H1 (cell line): ENCODE results near the gene COL16A1. TPM values are rescaled to one million over a fixed set of nuclear protein-coding genes. Genes with fewer than 3 reads are reported as not detected.

ENCODE experiments used
- CTCF ChIA-PET: fragments of 300-600 bp; sonication (Branson Sonifier 250); formaldehyde crosslinking; loops from one replicate; lab custom pipeline; 2021; ENCODE audit not compliant: partially characterized antibody; lab: Charles Lee
- POLR2A ChIA-PET: fragments of 300-600 bp; sonication (Branson Sonifier 250); formaldehyde crosslinking; loops from one replicate; lab custom pipeline; 2021; ENCODE audit warnings: inconsistent platforms; ENCODE audit not compliant: partially characterized antibody; lab: Charles Lee
- DNase-seq, 2 experiments: peaks; one replicate each; pipeline versions ENCODE4 v3.0.0 to v3.0.0-alpha.2; 2010 to 2022; ENCODE audit warnings: low spot score in 2 of 2, low read depth in 1 of 2, mixed read lengths in 1 of 2
- FAIRE-seq: peaks from 2 replicates; lab custom pipeline; 2011; peaks lifted over from hg19 to GRCh38; lab: Jason Lieb, UNC
- H2AFZ ChIP-seq: 2 replicates; pipeline ENCODE4 v1.8.1; 2012; ENCODE audit warnings: low read length, inconsistent platforms
- H2AK5ac ChIP-seq: 2 replicates; pipeline ENCODE4 v1.6.1; 2013; ENCODE audit warnings: low read depth, low read length
- H2BK120ac ChIP-seq: replicated peaks from 2 replicates; pipeline ENCODE3; 2013; ENCODE audit warnings: low read depth, low read length, inconsistent platforms
- H2BK12ac ChIP-seq: 2 replicates; pipeline ENCODE4 v1.6.1; 2013; ENCODE audit warnings: low read depth, low read length
- H2BK15ac ChIP-seq: 2 replicates; pipeline ENCODE4 v1.6.1; 2013; ENCODE audit warnings: low read length
- H2BK20ac ChIP-seq: 2 replicates; pipeline ENCODE4 v1.6.1; 2013; ENCODE audit warnings: low read length
- H2BK5ac ChIP-seq: 2 replicates; pipeline ENCODE4 v1.6.1; 2013; ENCODE audit warnings: low read depth, low read length
- H3K14ac ChIP-seq: 2 replicates; pipeline ENCODE4 v1.6.1; 2013; ENCODE audit warnings: inconsistent platforms; ENCODE audit not compliant: insufficient read length
- H3K18ac ChIP-seq: 2 replicates; pipeline ENCODE4 v1.6.1; 2013; ENCODE audit warnings: low read length; ENCODE audit errors: extremely low read depth
- H3K23ac ChIP-seq: 2 replicates; pipeline ENCODE4 v1.6.1; 2013; ENCODE audit warnings: inconsistent platforms; ENCODE audit not compliant: insufficient read length
- H3K23me2 ChIP-seq: 2 replicates; pipeline ENCODE4 v1.6.1; 2013; ENCODE audit warnings: low read depth, low read length
- H3K27ac ChIP-seq: 2 replicates; pipeline ENCODE4 v1.6.1; 2011; ENCODE audit warnings: low read depth, low read length, inconsistent platforms
- H3K27me3 ChIP-seq, 4 experiments: replicated peaks in 1 of 4; 1 replicate in 1 of 4; 2 replicates in 3 of 4; pipeline versions ENCODE4 v1.6.1 to v1.8.1; 2011 to 2013; ENCODE audit warnings: low read length in 3 of 4, mild to moderate bottlenecking in 3 of 4, inconsistent platforms in 2 of 4, mixed read lengths in 2 of 4, moderate library complexity in 1 of 4; ENCODE audit not compliant: control insufficient read depth in 3 of 4, insufficient read depth in 3 of 4; ENCODE audit errors: extremely low read depth in 1 of 4
- H3K36me3 ChIP-seq, 4 experiments: 2 replicates each; pipeline versions ENCODE4 v1.6.1 to v1.8.1; 2011 to 2013; ENCODE audit warnings: mild to moderate bottlenecking in 4 of 4, low read length in 3 of 4, moderate library complexity in 2 of 4, control low read depth in 1 of 4, inconsistent platforms in 1 of 4; ENCODE audit not compliant: insufficient read depth in 4 of 4, control insufficient read depth in 2 of 4
- H3K4ac ChIP-seq: replicated peaks from 2 replicates; pipeline ENCODE3; 2013; ENCODE audit warnings: low read length, low read depth, mixed read lengths, inconsistent platforms; ENCODE audit not compliant: insufficient read length
- H3K4me1 ChIP-seq, 4 experiments: replicated peaks in 1 of 4; 1 replicate in 1 of 4; 2 replicates in 3 of 4; pipeline versions ENCODE4 v1.6.1 to v1.8.1; 2011 to 2013; ENCODE audit warnings: low read length in 3 of 4, inconsistent platforms in 2 of 4, mixed read lengths in 1 of 4; ENCODE audit not compliant: insufficient read depth in 4 of 4, control insufficient read depth in 3 of 4
- H3K4me2 ChIP-seq, 2 experiments: 2 replicates each; pipeline versions ENCODE4 v1.6.1 to v1.8.1; 2011 to 2013; ENCODE audit warnings: low read depth in 2 of 2, low read length in 2 of 2, control low read depth in 1 of 2, inconsistent platforms in 1 of 2, mild to moderate bottlenecking in 1 of 2; ENCODE audit not compliant: insufficient read depth in 1 of 2
- H3K4me3 ChIP-seq, 4 experiments: fragments of 200-600, 300-600 bp in 1 of 4; sonication (generic), shearing (Covaris generic), sonication (Bioruptor Twin) in 1 of 4; 2 replicates each; pipeline versions ENCODE4 v1.5.1 to v1.8.1; 2011 to 2016; ENCODE audit warnings: low read length in 4 of 4, low read depth in 3 of 4, control low read depth in 2 of 4, inconsistent platforms in 2 of 4, mild to moderate bottlenecking in 2 of 4, mixed read lengths in 1 of 4, moderate library complexity in 1 of 4; ENCODE audit not compliant: insufficient read depth in 2 of 4; ENCODE audit errors: extremely low read depth in 1 of 4
- H3K56ac ChIP-seq: replicated peaks from 2 replicates; pipeline ENCODE3; 2013; ENCODE audit warnings: low read depth, mild to moderate bottlenecking, mixed read lengths, low read length, inconsistent platforms; ENCODE audit not compliant: insufficient read length
- H3K79me1 ChIP-seq: 2 replicates; pipeline ENCODE4 v1.6.1; 2013; ENCODE audit warnings: low read depth, low read length, control low read depth
- H3K79me2 ChIP-seq, 2 experiments: 2 replicates each; pipeline versions ENCODE4 v1.6.1 to v1.8.1; 2012 to 2013; ENCODE audit warnings: low read length in 2 of 2, mild to moderate bottlenecking in 2 of 2, inconsistent platforms in 1 of 2; ENCODE audit not compliant: insufficient read depth in 2 of 2, control insufficient read depth in 1 of 2
- H3K9ac ChIP-seq, 4 experiments: replicated peaks in 1 of 4; 1 replicate in 1 of 4; 2 replicates in 3 of 4; pipeline versions ENCODE4 v1.6.1 to v1.8.1; 2011 to 2013; ENCODE audit warnings: low read depth in 3 of 4, low read length in 3 of 4, control low read depth in 2 of 4, mild to moderate bottlenecking in 2 of 4, moderate library complexity in 2 of 4, inconsistent platforms in 1 of 4; ENCODE audit errors: extremely low read depth in 1 of 4
- H3K9me3 ChIP-seq, 2 experiments: 2 replicates each; pipeline versions ENCODE4 v1.6.1 to v1.8.1; 2012 to 2013; ENCODE audit warnings: mild to moderate bottlenecking in 2 of 2, moderate library complexity in 2 of 2, control low read depth in 1 of 2, inconsistent platforms in 1 of 2, low read depth in 1 of 2, low read length in 1 of 2, mixed read lengths in 1 of 2; ENCODE audit not compliant: insufficient read depth in 2 of 2
- H4K20me1 ChIP-seq, 2 experiments: replicated peaks in 1 of 2; 2 replicates each; pipeline versions ENCODE3 to v1.8.1; 2011 to 2013; ENCODE audit warnings: inconsistent platforms in 2 of 2, low read length in 2 of 2, mild to moderate bottlenecking in 1 of 2; ENCODE audit not compliant: insufficient read depth in 2 of 2, control insufficient read depth in 1 of 2
- H4K5ac ChIP-seq: 2 replicates; pipeline ENCODE4 v1.6.1; 2013; ENCODE audit warnings: low read length, low read depth, mixed read lengths, inconsistent platforms; ENCODE audit not compliant: insufficient read length
- H4K8ac ChIP-seq: 2 replicates; pipeline ENCODE4 v1.8.0; 2013; ENCODE audit warnings: mild to moderate bottlenecking, moderate library complexity, low read length, inconsistent platforms; ENCODE audit not compliant: insufficient read depth; ENCODE audit errors: extremely low read depth
- H4K91ac ChIP-seq: replicated peaks from 2 replicates; pipeline ENCODE3; 2013; ENCODE audit warnings: low read length, mixed read lengths, inconsistent platforms; ENCODE audit not compliant: insufficient read length
- BRCA1 ChIP-seq: IDR thresholded peaks from 2 replicates; pipeline ENCODE4 v1.6.1; 2012; ENCODE audit warnings: low read depth, low read length, improper control_type of control experiment
- CEBPB ChIP-seq: IDR thresholded peaks from 2 replicates; pipeline ENCODE4 v1.6.1; 2012; ENCODE audit warnings: low read depth, low read length
- JUN ChIP-seq: IDR thresholded peaks from 2 replicates; pipeline ENCODE4 v1.6.1; 2011; ENCODE audit warnings: low read depth, mild to moderate bottlenecking, improper control_type of control experiment, low read length
- MAFK ChIP-seq: IDR thresholded peaks from 2 replicates; pipeline ENCODE4 v1.6.1; 2012; ENCODE audit warnings: low read depth, mild to moderate bottlenecking, improper control_type of control experiment, low read length
- POLR2AphosphoS5 ChIP-seq: IDR thresholded peaks from 2 replicates; pipeline ENCODE4 v1.6.1; 2011; ENCODE audit warnings: low read depth, low read length
- SAP30 ChIP-seq: fragments of 300-600 bp; sonication (generic); IDR thresholded peaks from 2 replicates; pipeline ENCODE4 v1.7.1; 2012; ENCODE audit warnings: low read length, moderate library complexity, mild to moderate bottlenecking, inconsistent platforms; ENCODE audit not compliant: insufficient read depth, insufficient replicate concordance
- WGBS, 2 experiments: shearing (Covaris generic) in 1 of 2; methylation state at CpG; one replicate each; pipeline versions ENCODE4 v1.1.6 to v1.1.7; 2013 to 2015; ENCODE audit warnings: low lambda C conversion rate in 2 of 2, mixed read lengths in 2 of 2, inconsistent platforms in 1 of 2, low coverage in 1 of 2, missing lambda C conversion rate in 1 of 2; ENCODE audit not compliant: insufficient replicate concordance in 2 of 2, insufficient coverage in 1 of 2, insufficient read length in 1 of 2; ENCODE audit errors: extremely low coverage in 1 of 2, missing lambda C conversion rate in 1 of 2; 5-methylcytosine and 5-hydroxymethylcytosine counted together
- polyA plus RNA-seq, 7 experiments: library from polyadenylated mRNA; depleted of rRNA in 3 of 7; stranded (reverse) in 5 of 7; unstranded in 2 of 7; fragments of >200 nt in 5 of 7; fragments of 200-250 nt in 2 of 7; gene quantifications; 1 replicate in 5 of 7; 2 replicates in 1 of 7; 4 replicates in 1 of 7; pipeline versions ENCODE4 v1.2.1 to v1.2.3, GENCODE V29; 2011 to 2013; ENCODE audit warnings: missing spikeins in 2 of 7, mixed read lengths in 2 of 7
- total RNA-seq: library from RNA; stranded (reverse); fragmentation: NEBNext Ultra II Directional; extraction: Animal tissue kit (Norgen Biotek cat#: 25700); gene quantifications from 2 replicates; pipeline ENCODE4 v1.2.1, GENCODE V29; 2021

Gene COL16A1
- total and polyA plus RNA-seq, 2 of the 8 experiments (the other 6 are each of a cell fraction or from before 2014, with no cell fraction given), result 2.0 to 10.5 TPM

GRCh38 chr1:31734582-31735107 is 30.8 kb upstream of the COL16A1 start:
- no peaks in the 10 kb centered on the region for H3K79me2 ChIP-seq
- H4K91ac ChIP-seq, result no peak overlapping the region
- H3K18ac ChIP-seq, result no peak overlapping the region
- TF ChIP-seq POLR2AphosphoS5, result no peak
- TF ChIP-seq CEBPB, result no peak
- no peak for TF ChIP-seq MAFK
- no peak for TF ChIP-seq SAP30
- no peak for TF ChIP-seq JUN
- TF ChIP-seq BRCA1, result no peak
- H2BK15ac ChIP-seq, result no peak overlapping the region
- CTCF ChIA-PET, result interaction anchor here (0.6 to 12.9 kb wide), 16 partner anchors 9 to 109 kb away, joined by 3 to 146 read pairs (median 5); no protein-coding TSS in a partner anchor
- peaks cover 0 to 5% (median 3%) of the 10 kb centered on the region in 4 experiments; a peak in 3 of 7 replicates for H3K4me1 ChIP-seq
- H3K23ac ChIP-seq, result no peak overlapping the region
- POLR2A ChIA-PET, result interaction anchor here (0.8 to 1.5 kb wide), 4 partner anchors 11 to 30 kb away, joined by 3 to 5 read pairs (median 4); no protein-coding TSS in a partner anchor
- no peaks in the 10 kb centered on the region for H3K23me2 ChIP-seq
- H4K8ac ChIP-seq, result no peak overlapping the region
- H2AFZ ChIP-seq, result no peak overlapping the region
- no peak for DNase-seq
- no peak overlapping the region for H4K5ac ChIP-seq
- no peaks in the 10 kb centered on the region for H3K27me3 ChIP-seq
- H4K20me1 ChIP-seq, result peaks cover 0 to 3% of the 10 kb centered on the region in 2 experiments
- H3K4me2 ChIP-seq, result no peak overlapping the region
- no peak overlapping the region for H3K4me3 ChIP-seq
- H2BK20ac ChIP-seq, result no peak overlapping the region
- no peak overlapping the region for H2AK5ac ChIP-seq
- no peak overlapping the region for H2BK5ac ChIP-seq
- H3K9ac ChIP-seq, result no peak overlapping the region
- H2BK120ac ChIP-seq, result no peak overlapping the region
- no peak overlapping the region for H2BK12ac ChIP-seq
- H3K14ac ChIP-seq, result no peak overlapping the region
- H3K56ac ChIP-seq, result no peak overlapping the region
- H3K36me3 ChIP-seq, result peaks cover 0 to 4% (median 0%) of the 10 kb centered on the region in 4 experiments; a peak in 2 of 8 replicates
- no peak for FAIRE-seq
- no peaks in the 10 kb centered on the region for H3K9me3 ChIP-seq
- WGBS, 2 experiments, result 95% methylated on average over 2 of the region's 7 CpGs; no CpG with 5 or more reads in 1 of the 2 experiments
- no peaks in the 10 kb centered on the region for H3K79me1 ChIP-seq
- H3K27ac ChIP-seq, result no peak overlapping the region
- H3K4ac ChIP-seq, result no peak overlapping the region
